GM19023 (cell line): ENCODE data around the gene POLD4.

Source experiments
- ATAC-seq: cut with Tn5 transposase; IDR thresholded peaks from one replicate; pipeline ENCODE4 v1.9.1; 2021; ENCODE audit warnings: mild to moderate bottlenecking, moderate library complexity; ENCODE audit not compliant: unreplicated experiment

The POLD4 gene

GRCh38 chr11:67371911-67372320, 18.6 kb upstream of the POLD4 start:
- ATAC-seq = no peak

- no peak for ATAC-seq
Measured at GRCh38 chr11:67371189-67371910, 18.0 kb upstream of the POLD4 start.

- no peak for ATAC-seq
Measured at GRCh38 chr11:67370351-67371076, 17.2 kb upstream of the POLD4 start.

GRCh38 chr11:67369801-67370284, 16.5 kb upstream of the POLD4 start:
- no peak for ATAC-seq

- ATAC-seq = no peak
Measured at GRCh38 chr11:67369275-67369674, 15.9 kb upstream of the POLD4 start.

GRCh38 chr11:67368621-67369020, 15.3 kb upstream of the POLD4 start:
- no peak for ATAC-seq

- ATAC-seq = no peak
Measured at GRCh38 chr11:67367761-67368227, 14.4 kb upstream of the POLD4 start.

- ATAC-seq = no peak
Measured at GRCh38 chr11:67366961-67367760, 13.8 kb upstream of the POLD4 start.

- no peak for ATAC-seq
Measured at GRCh38 chr11:67366546-67366945, 13.2 kb upstream of the POLD4 start.

- no peak for ATAC-seq
Measured at GRCh38 chr11:67365736-67366444, 12.5 kb upstream of the POLD4 start.

GRCh38 chr11:67364783-67365722, 11.7 kb upstream of the POLD4 start:
- no peak for ATAC-seq

- ATAC-seq = no peak
Measured at GRCh38 chr11:67364169-67364568, 10.8 kb upstream of the POLD4 start.

- no peak for ATAC-seq
Measured at GRCh38 chr11:67357831-67358670, 4.7 kb upstream of the POLD4 start.

GRCh38 chr11:67356864-67357561, 3.7 kb upstream of the POLD4 start:
- ATAC-seq = no peak

- no peak for ATAC-seq
Measured at GRCh38 chr11:67356387-67356863, 3.1 kb upstream of the POLD4 start.

GRCh38 chr11:67355794-67356386, 2.5 kb upstream of the POLD4 start:
- ATAC-seq = no peak

GRCh38 chr11:67355023-67355793, 1.9 kb upstream of the POLD4 start:
- ATAC-seq = no peak
